B cell (primary cell): ENCODE results near the gene TMEM94.

Experiments
- CTCF ChIP-seq: fragments of 200-600 bp; IDR thresholded peaks from one replicate; pipeline ENCODE4 v1.8.0; 2022; ENCODE audit warnings: antibody characterized with exemption, mild to moderate bottlenecking
- EZH2 ChIP-seq: IDR thresholded peaks from 2 replicates; pipeline ENCODE4 v1.6.1; 2012; ENCODE audit warnings: borderline replicate concordance, low read depth, mild to moderate bottlenecking, moderate library complexity, low read length; ENCODE audit not compliant: insufficient read depth, poor library complexity, severe bottlenecking

GRCh38 chr17:75486951-75487350, 30.5 kb downstream of the TMEM94 start:
- TF ChIP-seq CTCF (no peak), EZH2 (no peak)
